OCI-LY7 (cell line): ENCODE results near the gene SECISBP2. TPM values are rescaled to one million over a fixed set of nuclear protein-coding genes. Genes with fewer than 3 reads are reported as not detected.
"Not testable (repeated sequence)": the region's sequence is repeated elsewhere in the genome, so short reads cannot be mapped to it uniquely, and the experiment has no call there.

Source experiments
- BruUV-seq: library from RNA; stranded (reverse); fragments of 400-500 nt; replicated peaks from 2 replicates; lab custom pipeline; 2021; lab: Mats Ljungman, UMichigan
- CTCF ChIA-PET: fragments of 300-600 bp; sonication (Branson Sonifier 250); formaldehyde crosslinking; loops from one replicate; lab custom pipeline; 2022; ENCODE audit warnings: antibody characterized with exemption; ENCODE audit not compliant: unreplicated experiment; lab: Charles Lee
- POLR2A ChIA-PET: fragments of 300-600 bp; sonication (Branson Sonifier 250); formaldehyde crosslinking; loops from one replicate; lab custom pipeline; 2022; ENCODE audit warnings: antibody characterized with exemption; lab: Charles Lee
- DNase-seq: peaks from one replicate; pipeline ENCODE4 v3.0.0-alpha.2; 2015; ENCODE audit warnings: low spot score
- H2AFZ ChIP-seq: fragments of 200-600 bp; sonication (generic), shearing (Covaris generic); 2 replicates; pipeline ENCODE4 v1.6.1; 2014; ENCODE audit warnings: mild to moderate bottlenecking, antibody characterized with exemption, low read length, moderate library complexity
- H3K27ac ChIP-seq: fragments of 200-600 bp; sonication (generic); 2 replicates; pipeline ENCODE4 v1.5.1; 2014; ENCODE audit warnings: mixed run types, low read depth, mild to moderate bottlenecking, moderate library complexity, low read length, inconsistent platforms; ENCODE audit not compliant: poor library complexity, severe bottlenecking
- H3K36me3 ChIP-seq: fragments of 200-600 bp; sonication (generic); 2 replicates; pipeline ENCODE4 v1.6.1; 2014; ENCODE audit warnings: mild to moderate bottlenecking, antibody characterized with exemption, low read length, moderate library complexity, mixed read lengths; ENCODE audit not compliant: insufficient read depth
- H3K4me1 ChIP-seq: fragments of 200-600 bp; sonication (generic); 2 replicates; pipeline ENCODE4 v1.5.1; 2014; ENCODE audit warnings: mild to moderate bottlenecking, low read length; ENCODE audit not compliant: insufficient read depth, poor library complexity, severe bottlenecking
- H3K4me2 ChIP-seq: fragments of 200-600 bp; sonication (generic); 2 replicates; pipeline ENCODE4 v1.6.1; 2014; ENCODE audit warnings: mild to moderate bottlenecking, low read length
- H3K4me3 ChIP-seq: fragments of 200-600 bp; sonication (generic); 2 replicates; pipeline ENCODE4 v1.5.1; 2014; ENCODE audit warnings: mild to moderate bottlenecking, low read depth, low read length; ENCODE audit not compliant: poor library complexity, severe bottlenecking
- H3K79me2 ChIP-seq: fragments of 200-600 bp; sonication (generic); 2 replicates; pipeline ENCODE4 v1.6.1; 2016; ENCODE audit warnings: low read depth, mild to moderate bottlenecking, low read length, moderate library complexity, mixed read lengths; ENCODE audit not compliant: insufficient read depth
- H3K9me2 ChIP-seq: fragments of 200-600 bp; sonication (generic); 2 replicates; pipeline ENCODE4 v1.6.1; 2016; ENCODE audit warnings: mild to moderate bottlenecking, low read length, mixed read lengths; ENCODE audit not compliant: insufficient read depth
- H3K9me3 ChIP-seq: fragments of 200-600 bp; sonication (generic); 2 replicates; pipeline ENCODE4 v1.6.1; 2014; ENCODE audit warnings: mild to moderate bottlenecking, mixed run types, low read length, mixed read lengths
- H4K20me1 ChIP-seq: fragments of 200-600 bp; sonication (generic); 2 replicates; pipeline ENCODE4 v1.6.1; 2014; ENCODE audit warnings: mild to moderate bottlenecking, antibody characterized with exemption, low read length, moderate library complexity, mixed read lengths; ENCODE audit not compliant: insufficient read depth
- EZH2phosphoT487 ChIP-seq: fragments of 200-600 bp; sonication (generic); IDR thresholded peaks from 2 replicates; pipeline ENCODE4 v1.6.1; 2018; ENCODE audit warnings: low read depth, borderline replicate concordance, mild to moderate bottlenecking, mixed run types, antibody characterized with exemption, low read length, moderate library complexity, mixed read lengths
- intact Hi-C: fragments of 100-400 bp; cut with micrococcal nuclease; formaldehyde crosslinking; loops from one replicate; pipeline ENCODE4 v1.10.0; 2022; ENCODE audit not compliant: unreplicated experiment
- total RNA-seq, 2 experiments: library from RNA; depleted of rRNA in 1 of 2; stranded (reverse); fragments of >200 nt in 1 of 2; shearing (Covaris generic) in 1 of 2; gene quantifications; 2 replicates each; pipeline ENCODE4 v1.2.3, GENCODE V29; 2014 to 2022
- TF ChIP-seq, protein P1 (sequence below): fragments of 200-600 bp; sonication (generic); conservative IDR thresholded peaks from 2 replicates; pipeline ENCODE4 v1.5.1; 2014; ENCODE audit warnings: mild to moderate bottlenecking, antibody characterized with exemption, low read length, moderate library complexity, mixed read lengths

The SECISBP2 gene
- total RNA-seq, 2 experiments from 2014 or later: 77.6 to 85.5 TPM

DNA sequence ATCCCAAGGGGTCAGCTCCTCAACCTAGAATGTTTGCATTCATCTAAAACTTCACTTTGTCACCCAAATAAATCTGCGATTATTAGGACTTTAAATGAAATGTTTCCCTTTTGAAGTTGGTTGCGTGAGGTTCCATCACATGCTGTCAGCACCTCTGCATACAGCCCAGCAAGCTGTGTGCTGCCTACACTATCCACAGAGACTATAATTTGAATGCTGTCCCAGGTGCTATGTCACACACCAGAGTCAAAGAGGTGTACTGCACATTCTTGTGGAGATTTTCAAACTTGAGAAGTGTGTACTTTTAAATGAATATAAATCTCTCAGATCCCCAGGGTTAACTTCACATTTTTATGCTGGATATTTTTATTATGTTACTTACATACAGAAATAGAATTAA lies 26.6 kb upstream of the SECISBP2 start:
- H3K4me2 ChIP-seq: no peak overlapping the region
- no peaks in the 10 kb centered on the region for H3K9me2 ChIP-seq
- intact Hi-C loops: no loop called here
- H3K4me1 ChIP-seq: no peaks in the 10 kb centered on the region
- ChIA-PET CTCF (no interaction called here), POLR2A (no interaction called here)
- no peaks in the 10 kb centered on the region for H3K79me2 ChIP-seq
- no peak overlapping the region for H3K27ac ChIP-seq
- DNase-seq: no peak
- H3K4me3 ChIP-seq: no peak overlapping the region
- no peaks in the 10 kb centered on the region for H4K20me1 ChIP-seq
- no TSS peak for BruUV-seq
- no peak overlapping the region for H2AFZ ChIP-seq
- no peaks in the 10 kb centered on the region for H3K36me3 ChIP-seq
- TF ChIP-seq, protein P1, sequence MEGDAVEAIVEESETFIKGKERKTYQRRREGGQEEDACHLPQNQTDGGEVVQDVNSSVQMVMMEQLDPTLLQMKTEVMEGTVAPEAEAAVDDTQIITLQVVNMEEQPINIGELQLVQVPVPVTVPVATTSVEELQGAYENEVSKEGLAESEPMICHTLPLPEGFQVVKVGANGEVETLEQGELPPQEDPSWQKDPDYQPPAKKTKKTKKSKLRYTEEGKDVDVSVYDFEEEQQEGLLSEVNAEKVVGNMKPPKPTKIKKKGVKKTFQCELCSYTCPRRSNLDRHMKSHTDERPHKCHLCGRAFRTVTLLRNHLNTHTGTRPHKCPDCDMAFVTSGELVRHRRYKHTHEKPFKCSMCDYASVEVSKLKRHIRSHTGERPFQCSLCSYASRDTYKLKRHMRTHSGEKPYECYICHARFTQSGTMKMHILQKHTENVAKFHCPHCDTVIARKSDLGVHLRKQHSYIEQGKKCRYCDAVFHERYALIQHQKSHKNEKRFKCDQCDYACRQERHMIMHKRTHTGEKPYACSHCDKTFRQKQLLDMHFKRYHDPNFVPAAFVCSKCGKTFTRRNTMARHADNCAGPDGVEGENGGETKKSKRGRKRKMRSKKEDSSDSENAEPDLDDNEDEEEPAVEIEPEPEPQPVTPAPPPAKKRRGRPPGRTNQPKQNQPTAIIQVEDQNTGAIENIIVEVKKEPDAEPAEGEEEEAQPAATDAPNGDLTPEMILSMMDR: no peak
- TF ChIP-seq EZH2phosphoT487: no peak
- H3K9me3 ChIP-seq: peaks cover 14% of the 10 kb centered on the region; the same call in 1 of the 2 replicates

DNA sequence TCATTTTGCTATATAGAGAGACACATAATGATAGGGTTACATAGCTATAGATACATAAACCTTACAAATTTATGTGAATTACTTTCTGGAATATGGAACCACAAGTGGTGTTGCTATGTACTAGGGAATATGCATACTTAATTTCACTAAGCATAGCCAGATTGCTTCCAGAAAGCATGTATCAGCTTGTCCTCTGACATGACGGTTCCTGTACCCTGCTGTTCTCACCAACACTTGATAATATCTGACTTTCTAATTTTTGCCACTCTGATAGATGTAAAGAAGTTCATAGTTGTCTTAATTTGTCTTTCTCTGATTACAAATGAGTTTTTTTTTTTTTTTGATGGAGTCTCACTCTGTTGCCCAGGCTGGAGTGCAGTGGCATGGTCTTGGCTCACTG lies 25.3 kb upstream of the SECISBP2 start:
- CTCF ChIA-PET: no interaction called here
- TF ChIP-seq, protein P1: no peak
- TF ChIP-seq EZH2phosphoT487: no peak

DNA sequence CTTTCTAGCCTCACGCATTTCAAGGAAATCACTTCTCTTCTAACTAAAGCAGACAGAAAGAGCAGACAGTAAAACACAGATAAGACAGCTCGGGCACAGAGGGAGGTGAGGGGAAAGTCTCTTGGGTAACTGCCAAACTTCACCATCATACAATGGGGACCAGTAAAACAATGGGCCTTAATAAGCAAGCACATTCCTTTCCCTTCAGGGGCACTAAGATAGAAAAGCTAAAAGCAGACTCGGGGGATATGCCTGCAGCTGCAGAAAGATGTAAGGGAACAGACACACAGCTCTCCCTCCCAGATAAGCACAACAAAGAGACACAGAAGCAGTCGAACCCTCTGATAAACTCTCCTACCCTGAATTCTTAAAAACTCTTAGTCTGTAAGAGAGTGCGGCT lies 22.9 kb upstream of the SECISBP2 start:
- POLR2A ChIA-PET: no interaction called here
- no peaks in the 10 kb centered on the region for H3K79me2 ChIP-seq

More for the DNA sequence above, 25.3 kb upstream of the SECISBP2 start:
- peaks cover 14% of the 10 kb centered on the region; the same call in 1 of the 2 replicates for H3K9me3 ChIP-seq
- no peaks in the 10 kb centered on the region for H3K36me3 ChIP-seq
- H4K20me1 ChIP-seq: no peaks in the 10 kb centered on the region
- no peak for DNase-seq
- H3K4me3 ChIP-seq: no peak overlapping the region
- no TSS peak for BruUV-seq
- no peak overlapping the region for H2AFZ ChIP-seq
- no peak overlapping the region for H3K27ac ChIP-seq
- H3K79me2 ChIP-seq: no peaks in the 10 kb centered on the region
- no peak overlapping the region for H3K4me2 ChIP-seq
- POLR2A ChIA-PET: interaction anchor here (0.7 kb wide), 1 partner anchor 1929 kb away, joined by 3 read pairs; no protein-coding TSS in a partner anchor
- H3K4me1 ChIP-seq: no peaks in the 10 kb centered on the region
- intact Hi-C loops: no loop called here
- no peaks in the 10 kb centered on the region for H3K9me2 ChIP-seq

DNA sequence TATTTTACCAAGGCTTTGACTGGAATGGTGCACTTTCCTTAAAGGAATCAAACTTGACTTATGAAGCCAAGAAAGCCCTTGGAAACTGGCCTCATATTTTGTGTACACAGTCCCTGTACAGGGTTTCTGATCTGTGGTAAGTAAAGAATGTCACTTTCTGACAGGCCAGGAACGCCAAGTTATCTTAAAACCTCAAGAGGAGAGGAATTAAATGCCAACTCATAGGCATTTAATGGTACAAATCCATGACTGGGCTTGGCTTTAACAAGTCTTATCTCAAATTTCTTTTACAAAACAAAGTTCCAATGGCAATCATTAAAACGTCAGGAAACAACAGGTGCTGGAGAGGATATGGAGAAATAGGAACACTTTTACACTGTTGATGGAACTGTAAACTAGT lies 16.3 kb upstream of the SECISBP2 start:
- H2AFZ ChIP-seq, intact Hi-C loops, H3K9me3 ChIP-seq, H4K20me1 ChIP-seq, H3K4me3 ChIP-seq, POLR2A ChIA-PET, H3K9me2 ChIP-seq, CTCF ChIA-PET, H3K27ac ChIP-seq, H3K79me2 ChIP-seq, BruUV-seq, H3K4me2 ChIP-seq, H3K36me3 ChIP-seq, DNase-seq: not testable (repeated sequence)
- H3K4me1 ChIP-seq: peaks cover 32% of the 10 kb centered on the region

More for the DNA sequence above, 22.9 kb upstream of the SECISBP2 start:
- Histone ChIP-seq H3K4me3 (no peak overlapping the region), H4K20me1 (no peaks in the 10 kb centered on the region), H3K27ac (no peak overlapping the region), H3K9me2 (no peaks in the 10 kb centered on the region), H3K4me2 (no peak overlapping the region), H3K4me1 (no peaks in the 10 kb centered on the region), H2AFZ (no peak overlapping the region), H3K36me3 (no peaks in the 10 kb centered on the region), H3K9me3 (peaks cover 14% of the 10 kb centered on the region; the same call in 1 of the 2 replicates)
- no peak for DNase-seq
- intact Hi-C loops: no loop called here
- CTCF ChIA-PET: no interaction called here
- BruUV-seq: no TSS peak
- TF ChIP-seq, protein P1: no peak
- no peak for TF ChIP-seq EZH2phosphoT487
